GM18861 (cell line): ENCODE data around the gene RAPGEF4.
"Not testable (repeated sequence)": the region's sequence is repeated elsewhere in the genome, so short reads cannot be mapped to it uniquely, and the experiment has no call there.

Experiments used
- ATAC-seq: cut with Tn5 transposase; IDR thresholded peaks from one replicate; pipeline ENCODE4 v1.9.1; 2021; ENCODE audit not compliant: unreplicated experiment

The RAPGEF4 gene

DNA sequence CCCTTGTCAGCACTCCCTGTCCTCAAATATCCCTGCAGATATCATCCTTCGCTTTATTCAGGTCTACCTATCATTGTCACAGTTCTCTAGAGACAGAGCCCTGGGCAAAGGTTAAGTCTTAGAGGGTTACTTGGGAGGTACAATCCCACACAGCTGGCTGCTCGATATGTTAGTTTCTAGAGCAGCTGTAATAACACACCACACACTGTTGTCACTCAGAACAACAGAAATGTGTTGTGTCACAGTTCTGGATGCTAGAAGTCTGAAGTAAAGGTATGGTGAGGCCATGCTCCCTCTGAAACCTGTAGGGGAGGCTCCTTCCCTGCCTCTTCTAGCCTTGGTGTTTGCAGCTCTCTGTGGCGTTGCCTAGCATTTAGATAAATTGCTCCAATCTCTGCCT, 9.9 kb upstream of the RAPGEF4 start:
- no peak for ATAC-seq

DNA sequence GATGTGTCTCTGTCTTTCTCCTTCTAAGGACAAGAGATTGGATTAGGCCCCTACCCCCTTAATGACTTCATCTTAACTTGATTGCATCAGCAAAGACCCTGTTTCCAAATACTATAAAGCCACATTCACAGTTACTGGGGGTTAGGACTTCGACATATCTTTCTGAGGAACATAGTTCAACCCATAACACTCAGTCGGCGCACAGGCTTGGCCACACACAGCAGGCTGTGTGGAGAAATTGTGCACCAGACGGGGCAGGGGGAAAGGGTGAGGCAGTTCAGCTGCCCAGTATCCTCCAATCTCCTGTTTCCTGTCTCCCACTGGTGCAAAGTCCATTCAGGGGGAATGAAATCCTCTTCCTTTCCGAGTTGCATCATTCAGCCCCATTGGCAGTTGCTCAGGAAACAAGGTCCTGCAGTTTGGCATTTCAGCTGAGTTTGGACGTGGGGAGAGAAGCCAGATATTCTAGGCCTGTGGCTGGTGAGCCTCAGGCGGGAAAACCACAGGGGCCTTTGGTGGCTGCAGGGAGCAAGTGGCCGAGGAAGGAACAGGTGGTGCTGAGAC, 9.4 kb upstream of the RAPGEF4 start:
- ATAC-seq, result no peak

DNA sequence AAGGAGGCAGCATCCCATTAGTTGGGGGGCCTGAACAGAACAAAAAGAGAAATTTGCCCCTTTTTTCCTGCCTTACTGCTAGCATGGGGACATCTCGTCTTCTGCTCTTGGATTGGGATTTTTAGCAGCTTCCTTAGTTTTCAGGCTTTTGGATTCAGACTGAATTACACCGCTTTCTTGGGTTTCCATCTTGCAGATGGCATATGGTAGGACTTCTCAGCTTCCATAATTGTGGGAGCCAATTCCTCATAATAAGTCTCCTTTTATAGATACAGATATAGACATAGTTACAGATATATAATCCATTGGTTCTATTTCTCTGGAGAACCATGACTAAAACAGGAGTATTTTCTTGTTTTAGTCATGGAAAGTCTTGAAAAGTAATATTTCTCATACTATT, 5.2 kb upstream of the RAPGEF4 start:
- ATAC-seq, result no peak

DNA sequence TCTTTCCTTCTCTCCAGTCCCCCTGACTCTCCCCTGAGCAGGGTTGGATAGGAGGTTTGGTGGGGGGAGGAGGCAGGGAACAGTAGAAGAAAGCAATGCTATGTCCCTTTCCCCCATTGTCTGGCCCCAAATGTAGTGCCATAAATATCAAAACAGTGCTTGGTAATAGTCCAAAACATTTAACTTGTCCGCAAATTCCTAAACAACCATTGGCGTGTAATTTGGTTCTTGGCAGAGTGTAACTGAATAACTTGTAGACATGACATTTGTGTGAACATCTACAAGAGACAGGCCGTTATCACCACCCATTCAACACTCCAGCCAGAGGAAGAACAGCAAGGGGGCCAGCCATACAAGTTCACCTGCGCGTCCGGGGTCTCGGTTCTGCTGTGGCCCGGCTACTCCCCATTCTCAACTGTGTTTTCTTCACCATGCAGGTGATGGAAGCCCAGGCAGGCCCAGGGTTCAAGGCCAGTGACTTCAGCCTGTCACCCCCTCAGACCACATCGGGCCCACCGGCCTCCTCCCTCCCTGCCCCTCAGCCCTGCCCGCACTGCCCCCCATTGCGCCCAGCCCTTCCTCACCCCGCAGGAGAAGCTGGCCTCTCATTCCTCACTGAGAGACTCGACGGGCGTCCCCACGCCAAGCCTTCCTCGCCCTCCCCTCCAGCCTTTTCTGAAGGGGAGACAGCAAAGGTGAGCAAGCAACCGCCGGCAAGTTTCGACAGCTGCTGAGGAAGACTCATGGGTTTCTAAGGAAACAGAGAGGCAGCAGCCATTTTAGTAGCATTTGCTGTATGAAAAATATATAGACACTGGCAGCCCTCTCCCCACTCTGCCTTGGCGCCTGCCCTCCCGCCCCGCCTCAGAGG, 699 bp upstream of the RAPGEF4 start:
- no peak for ATAC-seq

DNA sequence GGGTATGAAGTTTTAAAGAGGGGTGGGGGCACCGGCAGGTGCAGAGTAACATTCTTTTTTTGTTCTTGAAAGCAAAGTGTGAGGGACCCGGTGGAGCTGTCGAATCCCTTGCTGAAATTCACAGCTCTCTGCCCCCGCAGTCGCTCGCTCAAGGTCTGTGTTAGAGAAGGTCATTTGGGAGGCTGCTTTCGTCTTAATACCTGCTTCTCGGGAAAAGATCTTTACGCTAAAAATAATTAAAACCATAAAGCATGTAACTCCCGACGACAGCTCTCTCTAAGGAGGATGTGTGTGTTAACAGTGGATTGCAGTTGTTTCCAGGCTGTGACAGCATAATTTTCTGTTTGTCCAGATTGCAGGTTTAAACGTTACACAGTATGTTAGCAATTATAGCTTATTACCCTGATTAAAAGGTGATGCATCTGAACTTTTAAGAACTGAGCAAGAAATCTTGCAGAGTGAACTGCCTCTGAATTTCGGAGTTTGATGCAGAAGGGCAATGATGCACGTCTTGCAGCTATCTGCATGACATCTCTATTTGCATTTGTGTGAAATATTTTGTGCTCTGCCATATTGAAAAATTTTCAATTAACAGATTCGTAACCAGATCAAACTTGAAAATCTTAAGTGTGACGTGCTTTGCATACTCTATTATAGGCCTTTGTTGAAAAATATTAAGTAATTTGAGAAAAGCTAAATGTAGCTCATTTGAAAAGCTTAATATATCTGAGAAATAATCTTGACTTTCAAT, 954 bp downstream of the RAPGEF4 start:
- no peak for ATAC-seq

DNA sequence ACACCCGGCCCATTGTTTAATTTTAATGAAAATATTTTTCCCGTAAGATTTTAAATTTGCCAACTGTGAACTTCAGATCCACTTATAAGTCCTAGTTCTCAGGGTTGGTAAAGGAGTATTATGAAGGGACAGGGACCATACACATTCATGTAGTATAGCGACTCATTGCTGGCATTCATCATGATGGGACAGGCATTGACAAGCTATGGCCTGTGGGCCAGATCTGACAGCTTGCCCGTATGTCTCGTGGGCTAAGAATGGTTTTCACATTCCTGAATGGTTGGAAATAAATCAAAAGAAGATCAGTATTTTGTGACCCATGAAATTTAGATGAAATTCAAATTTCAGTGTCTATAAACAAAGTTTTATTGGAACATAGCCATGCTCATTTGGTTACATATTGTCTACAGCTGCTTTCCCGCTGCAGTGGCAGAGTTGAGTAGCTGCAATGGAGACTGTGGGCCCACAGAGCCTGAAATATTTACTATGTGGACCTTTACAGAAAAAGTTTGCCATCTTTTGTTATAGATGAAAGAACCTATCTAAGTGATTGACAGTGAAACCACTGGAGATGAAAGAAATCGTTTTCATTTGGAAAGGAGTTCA, 4.1 kb downstream of the RAPGEF4 start:
- ATAC-seq, result no peak

DNA sequence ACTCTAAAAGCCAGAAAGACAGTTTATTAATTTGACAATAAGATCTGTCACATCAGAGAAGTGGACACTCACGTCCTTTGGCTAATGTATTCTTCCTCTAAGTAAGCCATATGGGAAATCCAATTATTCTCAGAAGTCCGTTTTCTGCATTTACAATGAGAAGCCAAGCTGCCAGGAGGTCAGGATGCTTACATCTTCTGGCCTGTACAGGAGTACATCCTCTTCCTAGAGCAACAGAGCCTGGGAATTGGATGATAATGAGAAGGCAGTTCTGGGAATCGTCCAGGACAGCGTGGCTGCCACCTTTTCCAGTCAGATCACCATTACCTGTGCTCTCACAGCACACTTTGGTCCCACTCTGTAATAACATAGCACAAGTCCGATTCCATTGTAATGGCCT, 5.2 kb downstream of the RAPGEF4 start:
- no peak for ATAC-seq

DNA sequence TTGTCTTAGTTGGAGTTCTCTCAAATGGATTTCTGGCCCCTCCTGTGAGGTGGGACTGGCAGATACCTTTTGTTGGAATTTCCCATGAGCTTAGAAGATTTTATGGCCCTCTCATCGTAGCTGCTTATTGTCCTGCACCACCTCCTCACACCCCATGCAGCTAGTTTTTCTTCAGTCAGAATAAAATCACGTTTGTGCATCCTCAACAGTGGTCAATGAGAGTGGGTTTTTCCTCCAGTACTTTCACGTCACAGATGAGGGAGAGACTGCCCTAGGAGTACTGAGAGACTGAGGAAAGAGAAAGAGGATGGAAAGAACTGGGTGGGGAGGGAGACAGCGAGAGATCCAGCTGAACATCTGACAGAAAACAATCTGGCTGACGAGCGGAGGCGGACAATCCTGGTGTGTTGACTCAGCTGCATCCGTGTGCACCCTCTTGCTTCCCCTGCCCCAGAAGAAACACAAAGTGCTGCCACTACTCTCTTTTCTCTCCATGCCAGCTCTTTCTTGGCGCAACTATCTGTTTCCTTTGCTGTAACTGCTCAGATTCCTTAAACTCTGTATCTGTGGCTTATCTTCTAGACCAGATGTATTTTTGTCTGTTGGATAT, 7.4 kb downstream of the RAPGEF4 start:
- ATAC-seq, result no peak

DNA sequence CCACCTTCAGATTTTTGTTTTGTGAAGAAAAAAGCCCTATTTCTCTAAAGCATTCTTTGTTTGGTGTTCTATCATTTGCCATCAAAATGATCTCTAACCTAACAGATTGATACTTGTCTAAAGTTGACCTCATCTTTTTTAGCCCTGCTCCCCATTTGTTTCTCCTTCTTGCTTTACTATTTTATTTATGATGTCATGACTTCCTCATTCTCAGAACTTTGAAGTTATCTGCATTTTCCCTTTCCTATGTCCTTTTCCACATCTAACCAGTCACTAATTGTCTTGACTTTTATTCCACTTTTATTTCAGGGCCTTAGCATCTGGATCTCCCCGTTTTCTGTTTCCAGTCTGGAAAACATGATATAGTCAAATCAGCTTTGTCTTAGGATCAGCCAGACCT, 8.3 kb downstream of the RAPGEF4 start:
- no peak for ATAC-seq

DNA sequence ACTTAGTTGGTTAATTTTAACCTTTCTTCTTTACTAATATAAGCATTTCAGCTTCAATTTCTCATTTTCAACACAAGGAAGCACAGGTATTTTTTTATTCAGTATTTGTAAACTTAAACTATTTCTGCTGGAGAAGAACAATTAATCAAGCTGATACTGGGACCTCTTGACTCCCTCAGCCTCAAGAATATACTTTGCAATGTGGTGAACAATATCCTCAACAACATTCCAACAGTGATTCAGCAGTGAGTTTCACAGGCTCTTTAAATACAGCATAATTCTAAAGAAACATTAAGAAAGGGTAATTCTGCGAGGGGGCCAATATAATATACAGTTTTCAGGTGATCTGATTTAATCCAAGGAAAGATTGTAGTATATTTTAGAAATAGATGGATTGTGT, 10.0 kb downstream of the RAPGEF4 start:
- ATAC-seq, result no peak

DNA sequence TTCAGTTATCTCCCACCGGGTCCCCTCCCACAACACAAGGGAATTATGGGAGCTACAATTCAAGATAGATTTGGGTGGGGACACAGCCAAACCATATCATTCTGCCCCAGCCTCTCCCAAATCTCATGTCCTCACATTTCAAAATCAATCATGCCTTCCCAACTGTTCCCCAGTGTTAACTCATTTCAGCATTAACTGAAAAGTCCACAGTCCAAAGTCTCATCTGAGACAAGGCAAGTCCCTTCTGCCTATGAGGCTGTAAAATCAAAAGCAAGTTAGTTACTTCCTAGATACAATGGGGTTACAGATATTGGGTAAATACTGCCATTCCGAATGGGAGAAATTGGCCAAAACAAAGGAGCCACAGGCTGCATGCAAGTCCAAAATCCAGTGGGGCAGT, 12.9 kb downstream of the RAPGEF4 start:
- not testable (repeated sequence) for ATAC-seq

DNA sequence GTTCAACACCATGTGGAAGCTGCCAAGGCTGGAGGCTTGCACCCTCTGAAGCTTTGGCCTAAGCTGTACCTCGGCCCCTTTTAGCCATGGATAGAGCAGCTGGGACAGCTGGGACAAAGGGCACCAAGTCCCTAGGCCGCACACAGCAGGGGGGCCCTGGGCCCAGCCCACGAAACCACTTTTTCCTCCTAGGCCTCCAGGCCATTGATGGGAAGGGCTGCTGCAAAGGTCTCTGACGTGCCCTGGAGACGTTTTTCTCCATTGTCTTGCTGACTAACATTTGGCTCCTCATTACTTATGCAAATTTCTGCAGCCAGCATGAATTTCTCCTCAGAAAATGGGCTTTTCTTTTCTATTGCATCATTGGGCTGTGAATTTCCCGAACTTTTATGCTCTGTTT, 13.7 kb downstream of the RAPGEF4 start:
- ATAC-seq, result no peak

DNA sequence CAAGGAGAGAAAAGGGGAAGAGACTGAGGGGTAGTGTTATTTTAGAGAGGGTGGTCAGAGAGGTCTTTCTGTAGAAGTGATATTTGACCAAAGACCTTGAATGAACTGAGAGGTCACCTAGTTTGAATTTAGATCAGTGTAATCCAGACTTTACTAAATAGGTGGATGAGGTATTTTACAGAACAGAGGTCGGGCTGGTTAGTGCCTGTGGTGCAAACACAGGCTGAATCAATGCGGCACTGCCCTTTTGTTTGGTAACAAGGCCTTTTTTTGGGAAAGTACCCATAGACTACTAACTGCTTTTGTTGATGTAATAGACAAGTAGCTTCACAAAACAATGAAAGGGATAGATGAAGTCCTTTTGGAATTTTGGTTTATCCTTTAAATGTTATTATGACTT, 15.9 kb downstream of the RAPGEF4 start:
- ATAC-seq, result no peak

DNA sequence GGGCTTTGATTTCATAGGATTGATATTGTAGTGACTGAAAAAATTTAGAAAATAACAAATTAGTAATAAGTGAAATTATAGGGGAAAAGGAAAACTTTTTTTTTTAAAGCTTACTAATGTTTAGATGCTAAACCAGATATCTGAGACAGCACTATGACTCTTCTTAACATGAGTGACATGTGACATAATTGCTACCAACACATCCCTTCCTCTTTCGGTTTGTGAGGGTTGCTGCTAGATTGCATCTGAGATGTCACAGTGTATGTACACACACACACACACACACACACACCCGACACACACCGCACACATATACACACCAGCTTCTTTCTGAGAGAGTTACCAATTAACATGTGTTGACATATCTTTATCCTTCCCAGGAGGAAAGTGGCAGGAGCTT, 18.0 kb downstream of the RAPGEF4 start:
- no peak for ATAC-seq

DNA sequence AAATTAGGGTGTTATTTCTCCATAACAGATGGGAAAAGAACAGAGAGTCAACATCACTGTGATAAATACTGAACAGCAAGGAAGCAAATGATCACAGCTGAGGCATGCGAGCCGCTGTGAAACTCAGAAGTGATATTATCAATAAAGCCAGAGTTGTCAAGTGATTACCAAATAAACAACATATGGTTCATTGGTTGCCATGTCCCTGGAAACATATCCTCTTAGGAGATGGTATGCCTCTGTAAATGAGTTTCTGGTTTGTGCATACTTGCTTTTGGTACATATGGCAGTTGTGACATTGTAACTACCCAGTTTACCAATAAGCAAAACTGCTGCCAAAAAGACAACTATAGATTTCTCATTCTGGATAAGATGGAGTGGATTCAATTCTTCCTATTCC, 23.8 kb downstream of the RAPGEF4 start:
- no peak for ATAC-seq

DNA sequence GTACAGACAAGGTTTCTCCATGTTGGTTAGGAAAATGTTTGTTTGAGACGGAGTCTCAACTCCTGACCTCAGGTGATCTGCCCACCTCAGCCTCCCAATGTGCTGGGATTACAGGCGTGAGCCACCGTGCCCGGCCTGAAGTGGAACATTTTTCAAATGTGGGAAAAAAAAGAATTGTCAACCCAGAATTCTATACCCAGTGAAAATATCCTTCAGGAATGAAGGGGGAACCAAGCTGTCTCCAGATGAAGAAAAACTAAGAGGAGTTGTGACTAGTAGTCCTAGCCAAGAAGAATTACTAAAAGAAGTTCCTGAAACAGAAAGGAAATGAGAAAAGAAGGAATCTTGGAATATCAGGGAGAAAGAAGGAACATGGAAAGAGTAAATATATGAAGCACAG, 25.7 kb downstream of the RAPGEF4 start:
- no peak for ATAC-seq

DNA sequence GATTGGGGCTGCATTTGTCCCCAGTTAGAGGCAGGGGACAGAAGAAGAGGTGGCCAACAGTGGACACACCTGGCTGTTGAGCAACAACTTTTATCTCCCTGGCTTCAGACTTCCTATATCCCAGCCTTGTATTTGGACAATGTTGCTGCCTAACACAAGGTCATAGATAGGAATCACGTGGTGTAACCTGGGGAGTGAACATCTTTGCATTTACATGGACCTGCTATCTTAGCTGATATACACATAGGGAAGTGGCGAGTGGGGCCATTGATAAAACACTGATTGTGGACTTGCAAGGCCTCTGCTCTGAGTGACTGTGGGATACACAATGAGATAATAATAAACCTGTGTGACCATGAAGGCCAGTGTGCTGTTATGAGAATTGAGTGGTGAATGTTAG, 26.9 kb downstream of the RAPGEF4 start:
- no peak for ATAC-seq

DNA sequence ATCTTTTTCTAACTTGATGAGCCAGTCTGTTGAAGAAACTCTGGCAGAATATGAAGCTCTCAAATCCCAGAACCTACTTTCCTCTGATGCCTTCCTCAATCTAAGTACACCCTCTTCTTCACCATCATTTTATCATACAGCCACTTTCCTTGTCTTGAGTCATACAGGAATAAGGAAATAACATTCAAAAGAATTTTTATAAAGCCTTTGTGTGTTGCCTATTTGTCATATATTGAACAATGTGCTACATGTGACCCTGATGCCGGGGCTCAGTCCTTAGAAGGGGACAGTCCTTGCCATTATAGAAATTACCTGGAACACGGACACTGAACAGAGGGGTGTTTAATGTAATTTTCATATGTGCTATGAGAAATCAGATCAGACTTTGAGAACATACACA, 27.4 kb downstream of the RAPGEF4 start:
- no peak for ATAC-seq

DNA sequence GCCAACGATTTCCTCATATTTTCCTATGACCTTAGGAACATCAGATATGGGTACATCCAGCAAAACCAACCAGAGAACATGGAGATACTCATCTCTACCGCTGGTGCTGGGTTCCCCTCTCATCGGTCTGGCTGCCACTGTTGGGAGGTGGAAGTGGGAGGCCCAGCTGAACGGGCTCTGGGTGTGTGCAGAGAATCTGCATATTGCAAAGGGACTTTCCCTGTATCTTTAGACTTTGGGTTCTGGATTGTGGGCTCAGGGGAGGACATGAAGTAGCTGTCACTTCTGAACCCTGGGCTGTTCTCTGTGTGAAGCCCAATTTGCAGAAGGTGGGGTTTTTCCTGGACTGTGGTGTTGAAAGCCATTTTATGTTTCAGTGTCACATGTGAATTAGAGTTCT, 30.0 kb downstream of the RAPGEF4 start:
- ATAC-seq, result no peak

DNA sequence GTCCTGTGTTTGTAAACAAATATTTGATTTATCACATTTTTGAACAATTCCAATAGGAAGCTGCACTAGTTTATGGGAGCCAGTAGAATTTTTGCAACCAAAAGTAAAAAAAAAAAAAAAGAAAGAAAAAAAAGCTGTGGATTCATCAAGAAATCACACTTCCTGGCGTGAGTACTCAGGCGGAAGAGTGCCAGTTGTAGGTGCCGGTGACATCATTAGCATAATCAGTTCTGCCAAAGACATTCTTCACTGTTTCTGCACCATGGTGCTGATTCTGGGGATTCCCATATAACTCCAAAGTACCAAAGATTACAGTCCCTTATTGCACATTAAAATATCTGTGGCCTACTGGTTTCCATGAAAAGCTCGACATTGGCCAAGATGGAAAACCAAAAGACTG, 32.8 kb downstream of the RAPGEF4 start:
- ATAC-seq, result no peak

DNA sequence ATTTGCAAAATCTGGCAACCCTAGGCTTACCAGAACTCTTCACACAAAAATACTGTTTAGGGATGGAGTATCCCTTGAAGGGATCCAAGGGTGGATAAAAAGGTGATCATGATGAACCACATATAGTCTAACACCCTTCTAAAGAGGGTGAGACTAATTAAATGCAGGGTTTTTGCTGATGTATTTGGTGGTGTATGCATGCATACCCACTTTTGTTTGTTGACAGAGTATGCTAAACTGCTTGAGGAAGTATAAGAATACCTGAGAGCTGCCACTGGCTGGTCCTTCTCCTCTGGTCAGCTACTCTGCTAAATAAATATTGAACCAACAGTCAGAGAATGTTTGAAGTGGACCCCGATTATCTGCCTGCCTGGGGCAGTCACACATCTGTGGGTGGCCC, 34.2 kb downstream of the RAPGEF4 start:
- no peak for ATAC-seq
